H1 (cell line): Measurements from ENCODE around the gene INTS1.

Source experiments
- ATF2 ChIP-seq: IDR thresholded peaks from 2 replicates; pipeline ENCODE4 v1.6.1; 2012; ENCODE audit warnings: low read length, inconsistent platforms
- CBX5 ChIP-seq: fragments of 300-800, 300-1000 bp; sonication (generic); IDR thresholded peaks from 2 replicates; pipeline ENCODE4 v1.7.1; 2016; ENCODE audit warnings: antibody characterized with exemption, low read length, low read depth
- CBX8 ChIP-seq: fragments of 300-800, 300-1000 bp; sonication (generic); IDR thresholded peaks from 2 replicates; pipeline ENCODE4 v1.7.1; 2016; ENCODE audit warnings: low read depth, low read length, borderline replicate concordance
- CEBPB ChIP-seq: IDR thresholded peaks from 2 replicates; pipeline ENCODE4 v1.6.1; 2012; ENCODE audit warnings: low read depth, low read length
- CHD2 ChIP-seq: IDR thresholded peaks from 2 replicates; pipeline ENCODE4 v1.6.1; 2012; ENCODE audit warnings: low read length, improper control_type of control experiment
- CTCF ChIP-seq, 3 experiments: IDR thresholded peaks; 1 replicate in 2 of 3; 2 replicates in 1 of 3; pipeline versions ENCODE4 v1.5.1 to v1.6.1; 2011; ENCODE audit warnings: low read length in 3 of 3, mild to moderate bottlenecking in 3 of 3, inconsistent platforms in 2 of 3, low read depth in 1 of 3, moderate library complexity in 1 of 3; ENCODE audit not compliant: insufficient read depth in 1 of 3; ENCODE audit errors: control extremely low read depth in 1 of 3
- EP300 ChIP-seq, 2 experiments: IDR thresholded peaks; 1 replicate in 1 of 2; 2 replicates in 1 of 2; pipeline ENCODE4 v1.6.1; 2011 to 2012; ENCODE audit warnings: low read depth in 2 of 2, low read length in 2 of 2, mild to moderate bottlenecking in 2 of 2, borderline replicate concordance in 1 of 2, inconsistent platforms in 1 of 2, moderate library complexity in 1 of 2
- GABPA ChIP-seq: IDR thresholded peaks from 2 replicates; pipeline ENCODE4 v1.6.1; 2011; ENCODE audit warnings: mild to moderate bottlenecking, low read length, moderate library complexity, borderline replicate concordance; ENCODE audit not compliant: insufficient read depth
- POLR2A ChIP-seq, 2 experiments: IDR thresholded peaks; 1 replicate in 1 of 2; 2 replicates in 1 of 2; pipeline ENCODE4 v1.6.1; 2011; ENCODE audit warnings: low read depth in 2 of 2, low read length in 2 of 2, mild to moderate bottlenecking in 2 of 2; ENCODE audit errors: control extremely low read depth in 1 of 2
- POLR2AphosphoS5 ChIP-seq: IDR thresholded peaks from 2 replicates; pipeline ENCODE4 v1.6.1; 2011; ENCODE audit warnings: low read depth, low read length
- RAD21 ChIP-seq, 2 experiments: IDR thresholded peaks in 1 of 2; conservative IDR thresholded peaks in 1 of 2; 2 replicates each; pipeline ENCODE4 v1.6.1; 2011; ENCODE audit warnings: low read depth in 2 of 2, low read length in 2 of 2, improper control_type of control experiment in 1 of 2, inconsistent platforms in 1 of 2, mild to moderate bottlenecking in 1 of 2, moderate library complexity in 1 of 2
- SP1 ChIP-seq: IDR thresholded peaks from 2 replicates; pipeline ENCODE4 v1.6.1; 2011; ENCODE audit warnings: low read depth, low read length
- TAF1 ChIP-seq: IDR thresholded peaks from 2 replicates; pipeline ENCODE4 v1.6.1; 2011; ENCODE audit warnings: mild to moderate bottlenecking, low read depth, low read length
- YY1 ChIP-seq: IDR thresholded peaks from 2 replicates; pipeline ENCODE4 v1.6.1; 2011; ENCODE audit warnings: low read depth, mild to moderate bottlenecking, low read length

- TF ChIP-seq CTCF (IDR thresholded peaks at IDR 0.05; ENCODE audit: control extremely low read depth in 1 of 3, insufficient read depth in 1 of 3, low read depth in 1 of 3, low read length in 3 of 3): no peak
- no peak for TF ChIP-seq SP1
- TF ChIP-seq CBX5: no peak
- no peak for TF ChIP-seq POLR2A (IDR thresholded peaks at IDR 0.05; ENCODE audit: control extremely low read depth in 1 of 2, low read depth in 2 of 2, low read length in 2 of 2)
- no peak for TF ChIP-seq TAF1
- no peak for TF ChIP-seq CBX8
- no peak for TF ChIP-seq ATF2
- no peak for TF ChIP-seq EP300 (IDR thresholded peaks at IDR 0.05; ENCODE audit: borderline replicate concordance in 1 of 2, low read depth in 2 of 2, low read length in 2 of 2)
- TF ChIP-seq POLR2AphosphoS5: no peak
- TF ChIP-seq RAD21 (IDR thresholded peaks at IDR 0.05 in 1 of 2, conservative IDR thresholded peaks at IDR 0.05 in 1 of 2; ENCODE audit: low read depth in 2 of 2, low read length in 2 of 2): no peak
- TF ChIP-seq CHD2: no peak
- no peak for TF ChIP-seq CEBPB
- TF ChIP-seq YY1: no peak
- no peak for TF ChIP-seq GABPA
These were observed 6.6 kb upstream of the INTS1 start for GRCh38 chr7:1510780-1511154.
